ENCODE measurements around the gene ASTN1. TPM values are rescaled to one million over a fixed set of nuclear protein-coding genes. Genes with fewer than 3 reads are reported as not detected.

Gene ASTN1
- total RNA-seq, 1 experiment from 2014 or later, result not detected

DNA sequence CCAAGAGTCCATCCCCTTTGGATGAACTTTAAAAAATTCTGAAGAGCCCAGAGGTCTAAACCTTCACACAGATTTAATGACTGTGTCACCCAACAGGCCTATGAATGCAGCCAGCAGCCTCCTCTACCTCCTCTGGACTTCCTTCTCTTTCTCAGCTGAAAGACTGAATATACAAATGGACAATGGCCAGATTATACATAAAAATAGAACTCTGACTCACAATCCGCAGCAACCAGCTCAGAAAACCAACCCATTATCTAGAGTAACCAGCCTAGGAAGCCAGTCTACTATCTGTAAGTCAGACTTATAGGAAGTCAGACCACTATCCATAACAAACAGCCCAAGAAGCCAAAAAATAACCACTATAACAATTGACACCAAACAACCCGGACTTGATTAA is 224.5 kb downstream of the ASTN1 start:
- Histone ChIP-seq H3K4me1 (replicated peaks; ENCODE audit: insufficient read depth) (no peaks in the 10 kb centered on the region), H3K9me2 (ENCODE audit: insufficient read depth) (no peaks in the 10 kb centered on the region), H4K20me1 (ENCODE audit: insufficient read depth) (no peaks in the 10 kb centered on the region), H3K36me3 (ENCODE audit: low read depth) (no peaks in the 10 kb centered on the region), H3K27me3 (ENCODE audit: insufficient read depth, low read depth) (0 out of 2 replicates have a peak, but pooled peaks cover under 1% of the 10 kb centered on the region), H3K79me2 (ENCODE audit: low read depth) (no peaks in the 10 kb centered on the region), H3F3A (ENCODE audit: insufficient read depth, low read depth) (no peaks in the 10 kb centered on the region), H3K9me3 (ENCODE audit: insufficient read depth, low read depth) (no peaks in the 10 kb centered on the region), H3K27ac (no peak overlapping the region), H3K4me2 (no peak overlapping the region), H3K4me3 (no peak overlapping the region), H2AFZ (no peak overlapping the region)
- CTCF ChIA-PET, result no interaction called here
- TF ChIP-seq, protein P1, sequence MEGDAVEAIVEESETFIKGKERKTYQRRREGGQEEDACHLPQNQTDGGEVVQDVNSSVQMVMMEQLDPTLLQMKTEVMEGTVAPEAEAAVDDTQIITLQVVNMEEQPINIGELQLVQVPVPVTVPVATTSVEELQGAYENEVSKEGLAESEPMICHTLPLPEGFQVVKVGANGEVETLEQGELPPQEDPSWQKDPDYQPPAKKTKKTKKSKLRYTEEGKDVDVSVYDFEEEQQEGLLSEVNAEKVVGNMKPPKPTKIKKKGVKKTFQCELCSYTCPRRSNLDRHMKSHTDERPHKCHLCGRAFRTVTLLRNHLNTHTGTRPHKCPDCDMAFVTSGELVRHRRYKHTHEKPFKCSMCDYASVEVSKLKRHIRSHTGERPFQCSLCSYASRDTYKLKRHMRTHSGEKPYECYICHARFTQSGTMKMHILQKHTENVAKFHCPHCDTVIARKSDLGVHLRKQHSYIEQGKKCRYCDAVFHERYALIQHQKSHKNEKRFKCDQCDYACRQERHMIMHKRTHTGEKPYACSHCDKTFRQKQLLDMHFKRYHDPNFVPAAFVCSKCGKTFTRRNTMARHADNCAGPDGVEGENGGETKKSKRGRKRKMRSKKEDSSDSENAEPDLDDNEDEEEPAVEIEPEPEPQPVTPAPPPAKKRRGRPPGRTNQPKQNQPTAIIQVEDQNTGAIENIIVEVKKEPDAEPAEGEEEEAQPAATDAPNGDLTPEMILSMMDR (conservative IDR thresholded peaks at IDR 0.05), result no peak
- no peak for TF ChIP-seq EZH2 (IDR thresholded peaks at IDR 0.05; ENCODE audit: low read depth)
- BruUV-seq (replicated peaks), result no TSS peak
- DNase-seq, result no peak
- intact Hi-C loops (cut with micrococcal nuclease; ENCODE audit: unreplicated experiment), result no loop called here
- POLR2A ChIA-PET (ENCODE audit: unreplicated experiment), result no interaction called here

DNA sequence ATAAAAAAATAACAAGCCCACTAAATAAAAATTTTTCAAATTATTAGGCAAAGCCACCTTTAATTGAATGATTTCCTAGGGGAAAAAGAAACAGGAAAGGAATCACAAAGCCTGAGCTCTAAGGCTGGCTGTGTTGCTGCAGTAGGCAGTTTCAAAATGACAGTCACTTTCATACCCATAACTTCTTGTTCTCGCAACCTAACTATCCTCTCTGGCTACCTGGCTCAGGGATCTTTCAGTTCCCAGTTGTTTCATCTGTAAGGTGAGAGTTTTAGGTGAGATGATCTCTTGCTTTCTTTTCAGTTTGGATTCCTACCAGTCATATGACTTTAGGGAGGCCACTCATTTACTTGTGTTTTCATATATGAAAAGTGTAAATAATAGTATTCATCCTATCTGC is 226.1 kb downstream of the ASTN1 start:
- BruUV-seq (replicated peaks), result no TSS peak
- Histone ChIP-seq H3K36me3 (ENCODE audit: low read depth) (no peaks in the 10 kb centered on the region), H3K27ac (no peak overlapping the region), H2AFZ (no peak overlapping the region), H3K79me2 (ENCODE audit: low read depth) (no peaks in the 10 kb centered on the region), H3K4me2 (no peak overlapping the region), H4K20me1 (ENCODE audit: insufficient read depth) (no peaks in the 10 kb centered on the region), H3F3A (ENCODE audit: insufficient read depth, low read depth) (no peaks in the 10 kb centered on the region), H3K9me3 (ENCODE audit: insufficient read depth, low read depth) (no peaks in the 10 kb centered on the region), H3K4me3 (no peak overlapping the region), H3K9me2 (ENCODE audit: insufficient read depth) (no peaks in the 10 kb centered on the region), H3K4me1 (replicated peaks; ENCODE audit: insufficient read depth) (no peaks in the 10 kb centered on the region), H3K27me3 (ENCODE audit: insufficient read depth, low read depth) (peaks cover 11% of the 10 kb centered on the region; the same call in 1 of the 2 replicates)
- POLR2A ChIA-PET (ENCODE audit: unreplicated experiment), result no interaction called here
- intact Hi-C loops (cut with micrococcal nuclease; ENCODE audit: unreplicated experiment), result no loop called here
- CTCF ChIA-PET, result no interaction called here
- TF ChIP-seq, protein P1 (conservative IDR thresholded peaks at IDR 0.05), result no peak
- TF ChIP-seq EZH2 (IDR thresholded peaks at IDR 0.05; ENCODE audit: low read depth), result no peak
- DNase-seq, result no peak

DNA sequence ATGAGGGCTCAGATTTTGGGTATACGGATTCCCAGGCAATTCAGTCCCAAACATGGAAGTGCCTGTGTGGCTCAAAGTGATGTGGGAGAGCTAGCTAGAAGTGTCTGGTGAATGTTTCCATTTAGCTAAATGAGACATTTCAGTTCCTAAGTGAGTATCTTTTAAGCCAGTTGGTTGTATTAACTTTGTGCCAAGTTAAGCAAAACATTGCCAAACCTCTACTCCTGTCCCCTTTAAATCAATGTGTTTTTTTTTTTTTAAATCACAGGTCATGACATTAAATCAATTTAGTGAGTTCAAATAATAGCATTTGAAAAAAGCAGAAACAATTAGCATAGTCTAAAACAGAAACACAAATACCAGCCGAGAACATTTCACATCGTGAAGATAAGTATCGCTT is 230.1 kb downstream of the ASTN1 start:
- H3K27me3 ChIP-seq (ENCODE audit: insufficient read depth, low read depth), result peaks cover 31% of the 10 kb centered on the region
- H3K4me2 ChIP-seq, result no peak overlapping the region
- no peak for DNase-seq
- no TSS peak for BruUV-seq (replicated peaks)
- ChIA-PET POLR2A (ENCODE audit: unreplicated experiment) (no interaction called here), CTCF (no interaction called here)
- no peaks in the 10 kb centered on the region for H3K9me2 ChIP-seq (ENCODE audit: insufficient read depth)
- no peaks in the 10 kb centered on the region for H3K79me2 ChIP-seq (ENCODE audit: low read depth)
- H4K20me1 ChIP-seq (ENCODE audit: insufficient read depth), result no peaks in the 10 kb centered on the region
- H3K36me3 ChIP-seq (ENCODE audit: low read depth), result no peaks in the 10 kb centered on the region
- H3F3A ChIP-seq (ENCODE audit: insufficient read depth, low read depth), result no peaks in the 10 kb centered on the region
- intact Hi-C loops (cut with micrococcal nuclease; ENCODE audit: unreplicated experiment), result no loop called here
- no peak overlapping the region for H2AFZ ChIP-seq
- no peak overlapping the region for H3K27ac ChIP-seq
- TF ChIP-seq EZH2 (IDR thresholded peaks at IDR 0.05; ENCODE audit: low read depth), result no peak
- TF ChIP-seq, protein P1 (conservative IDR thresholded peaks at IDR 0.05), result no peak
- H3K4me3 ChIP-seq, result no peak overlapping the region
- H3K4me1 ChIP-seq (replicated peaks; ENCODE audit: insufficient read depth), result no peaks in the 10 kb centered on the region
- H3K9me3 ChIP-seq (ENCODE audit: insufficient read depth, low read depth), result no peaks in the 10 kb centered on the region
